ENCODE data around the gene KRTAP10-8. TPM values are rescaled to one million over a fixed set of nuclear protein-coding genes. Genes with fewer than 3 reads are reported as not detected.

The KRTAP10-8 gene
- total and polyA plus RNA-seq, 2 experiments from 2014 or later: not detected

DNA sequence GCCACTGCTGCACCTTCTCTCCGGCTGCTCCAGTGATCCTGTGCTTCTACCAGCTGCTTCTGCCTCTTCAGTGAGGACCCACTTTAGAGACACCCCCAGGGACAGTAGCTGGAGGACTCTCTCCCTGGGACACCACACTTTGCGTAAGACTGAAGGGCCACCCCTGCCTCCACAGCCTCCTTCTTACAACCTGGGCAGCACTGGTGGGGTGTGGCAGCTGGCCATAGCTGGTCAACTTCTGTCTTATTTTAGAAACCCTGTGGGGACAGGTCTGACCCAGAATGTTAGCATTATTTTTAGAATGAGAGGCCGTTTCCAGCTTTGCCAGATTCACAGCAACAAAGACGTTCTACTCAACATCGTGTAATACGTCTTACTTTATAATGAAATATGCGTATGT lies 13.9 kb downstream of the KRTAP10-8 start:
- Mint-ChIP-seq H3K4me1 (no peaks in the 10 kb centered on the region), H3K27ac (no peak overlapping the region), H3K9me3 (peaks cover 37% of the 10 kb centered on the region), H3K27me3 (ENCODE audit: insufficient read depth, low read depth, poor library complexity) (peaks cover 7% of the 10 kb centered on the region), H3K36me3 (ENCODE audit: low read depth) (peaks cover 18% of the 10 kb centered on the region), H3K4me3 (no peak overlapping the region)
- Histone ChIP-seq H3K36me3 (ENCODE audit: insufficient read depth) (no peaks in the 10 kb centered on the region; the same call in 1 of the 2 replicates), H3K9me2 (ENCODE audit: insufficient read depth) (no peaks in the 10 kb centered on the region), H2AFZ (no peak overlapping the region), H3K27me3 (ENCODE audit: insufficient read depth) (no peaks in the 10 kb centered on the region), H3K4me2 (no peak overlapping the region), H3F3A (replicated peaks; ENCODE audit: low read depth) (no peaks in the 10 kb centered on the region), H3K27ac (ENCODE audit: low read depth) (no peak overlapping the region), H3K4me1 (ENCODE audit: insufficient read depth) (no peaks in the 10 kb centered on the region), H4K20me1 (replicated peaks; ENCODE audit: insufficient read depth) (no peaks in the 10 kb centered on the region), H3K79me2 (replicated peaks; ENCODE audit: insufficient read depth) (no peaks in the 10 kb centered on the region), H3K4me3 (no peak overlapping the region)
- no peak for DNase-seq (ENCODE audit: low spot score)
- no peak for TF ChIP-seq EZH2 (IDR thresholded peaks at IDR 0.05; ENCODE audit: low read depth, unreplicated experiment)
- ATAC-seq: no peak

DNA sequence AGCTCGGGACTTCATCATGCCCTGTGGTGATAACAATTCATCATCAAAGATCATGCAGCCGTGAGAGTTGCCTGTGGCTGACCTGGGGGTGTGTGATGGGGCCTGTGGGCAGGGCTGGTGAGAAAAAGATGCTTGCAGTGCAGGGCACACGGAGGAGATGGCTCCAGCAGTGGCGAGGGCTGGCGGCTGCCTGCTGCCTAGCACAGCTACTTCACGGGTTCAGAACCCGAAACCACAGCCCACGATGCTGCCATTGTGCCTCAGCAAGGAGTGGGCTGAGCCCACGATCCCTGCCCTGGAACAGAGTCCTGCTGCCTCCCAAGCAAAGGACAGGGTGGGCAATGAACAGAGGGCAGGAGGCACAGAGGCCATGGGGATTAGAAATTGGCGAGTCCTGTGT lies 14.4 kb downstream of the KRTAP10-8 start:
- DNase-seq (ENCODE audit: low spot score): no peak
- peaks cover 20% of the 10 kb centered on the region for H3K36me3 Mint-ChIP-seq (ENCODE audit: low read depth)
- TF ChIP-seq JUNB (IDR thresholded peaks at IDR 0.05; ENCODE audit: unreplicated experiment) (no peak), CREB1 (CRISPR knock-in tag; IDR thresholded peaks at IDR 0.05; ENCODE audit: low read depth) (no peak), ZNF114 (CRISPR knock-in tag; IDR thresholded peaks at IDR 0.05) (no peak), ZNF331 (CRISPR knock-in tag; IDR thresholded peaks at IDR 0.05; ENCODE audit: low read depth) (no peak), POLR2AphosphoS5 (IDR thresholded peaks at IDR 0.05; ENCODE audit: low read depth) (no peak), EZH2phosphoT487 (IDR thresholded peaks at IDR 0.05; ENCODE audit: unreplicated experiment) (no peak), EZH2 (IDR thresholded peaks at IDR 0.05; ENCODE audit: low read depth, unreplicated experiment) (no peak), STAT1 (IDR thresholded peaks at IDR 0.05; ENCODE audit: unreplicated experiment) (no peak)
- TF ChIP-seq, protein P1, sequence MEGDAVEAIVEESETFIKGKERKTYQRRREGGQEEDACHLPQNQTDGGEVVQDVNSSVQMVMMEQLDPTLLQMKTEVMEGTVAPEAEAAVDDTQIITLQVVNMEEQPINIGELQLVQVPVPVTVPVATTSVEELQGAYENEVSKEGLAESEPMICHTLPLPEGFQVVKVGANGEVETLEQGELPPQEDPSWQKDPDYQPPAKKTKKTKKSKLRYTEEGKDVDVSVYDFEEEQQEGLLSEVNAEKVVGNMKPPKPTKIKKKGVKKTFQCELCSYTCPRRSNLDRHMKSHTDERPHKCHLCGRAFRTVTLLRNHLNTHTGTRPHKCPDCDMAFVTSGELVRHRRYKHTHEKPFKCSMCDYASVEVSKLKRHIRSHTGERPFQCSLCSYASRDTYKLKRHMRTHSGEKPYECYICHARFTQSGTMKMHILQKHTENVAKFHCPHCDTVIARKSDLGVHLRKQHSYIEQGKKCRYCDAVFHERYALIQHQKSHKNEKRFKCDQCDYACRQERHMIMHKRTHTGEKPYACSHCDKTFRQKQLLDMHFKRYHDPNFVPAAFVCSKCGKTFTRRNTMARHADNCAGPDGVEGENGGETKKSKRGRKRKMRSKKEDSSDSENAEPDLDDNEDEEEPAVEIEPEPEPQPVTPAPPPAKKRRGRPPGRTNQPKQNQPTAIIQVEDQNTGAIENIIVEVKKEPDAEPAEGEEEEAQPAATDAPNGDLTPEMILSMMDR (conservative IDR thresholded peaks at IDR 0.05; ENCODE audit: low read depth in 2 of 2): no peak
- TF ChIP-seq, protein P2, sequence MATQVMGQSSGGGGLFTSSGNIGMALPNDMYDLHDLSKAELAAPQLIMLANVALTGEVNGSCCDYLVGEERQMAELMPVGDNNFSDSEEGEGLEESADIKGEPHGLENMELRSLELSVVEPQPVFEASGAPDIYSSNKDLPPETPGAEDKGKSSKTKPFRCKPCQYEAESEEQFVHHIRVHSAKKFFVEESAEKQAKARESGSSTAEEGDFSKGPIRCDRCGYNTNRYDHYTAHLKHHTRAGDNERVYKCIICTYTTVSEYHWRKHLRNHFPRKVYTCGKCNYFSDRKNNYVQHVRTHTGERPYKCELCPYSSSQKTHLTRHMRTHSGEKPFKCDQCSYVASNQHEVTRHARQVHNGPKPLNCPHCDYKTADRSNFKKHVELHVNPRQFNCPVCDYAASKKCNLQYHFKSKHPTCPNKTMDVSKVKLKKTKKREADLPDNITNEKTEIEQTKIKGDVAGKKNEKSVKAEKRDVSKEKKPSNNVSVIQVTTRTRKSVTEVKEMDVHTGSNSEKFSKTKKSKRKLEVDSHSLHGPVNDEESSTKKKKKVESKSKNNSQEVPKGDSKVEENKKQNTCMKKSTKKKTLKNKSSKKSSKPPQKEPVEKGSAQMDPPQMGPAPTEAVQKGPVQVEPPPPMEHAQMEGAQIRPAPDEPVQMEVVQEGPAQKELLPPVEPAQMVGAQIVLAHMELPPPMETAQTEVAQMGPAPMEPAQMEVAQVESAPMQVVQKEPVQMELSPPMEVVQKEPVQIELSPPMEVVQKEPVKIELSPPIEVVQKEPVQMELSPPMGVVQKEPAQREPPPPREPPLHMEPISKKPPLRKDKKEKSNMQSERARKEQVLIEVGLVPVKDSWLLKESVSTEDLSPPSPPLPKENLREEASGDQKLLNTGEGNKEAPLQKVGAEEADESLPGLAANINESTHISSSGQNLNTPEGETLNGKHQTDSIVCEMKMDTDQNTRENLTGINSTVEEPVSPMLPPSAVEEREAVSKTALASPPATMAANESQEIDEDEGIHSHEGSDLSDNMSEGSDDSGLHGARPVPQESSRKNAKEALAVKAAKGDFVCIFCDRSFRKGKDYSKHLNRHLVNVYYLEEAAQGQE (IDR thresholded peaks at IDR 0.05; ENCODE audit: unreplicated experiment): no peak
- TF ChIP-seq, protein P3, sequence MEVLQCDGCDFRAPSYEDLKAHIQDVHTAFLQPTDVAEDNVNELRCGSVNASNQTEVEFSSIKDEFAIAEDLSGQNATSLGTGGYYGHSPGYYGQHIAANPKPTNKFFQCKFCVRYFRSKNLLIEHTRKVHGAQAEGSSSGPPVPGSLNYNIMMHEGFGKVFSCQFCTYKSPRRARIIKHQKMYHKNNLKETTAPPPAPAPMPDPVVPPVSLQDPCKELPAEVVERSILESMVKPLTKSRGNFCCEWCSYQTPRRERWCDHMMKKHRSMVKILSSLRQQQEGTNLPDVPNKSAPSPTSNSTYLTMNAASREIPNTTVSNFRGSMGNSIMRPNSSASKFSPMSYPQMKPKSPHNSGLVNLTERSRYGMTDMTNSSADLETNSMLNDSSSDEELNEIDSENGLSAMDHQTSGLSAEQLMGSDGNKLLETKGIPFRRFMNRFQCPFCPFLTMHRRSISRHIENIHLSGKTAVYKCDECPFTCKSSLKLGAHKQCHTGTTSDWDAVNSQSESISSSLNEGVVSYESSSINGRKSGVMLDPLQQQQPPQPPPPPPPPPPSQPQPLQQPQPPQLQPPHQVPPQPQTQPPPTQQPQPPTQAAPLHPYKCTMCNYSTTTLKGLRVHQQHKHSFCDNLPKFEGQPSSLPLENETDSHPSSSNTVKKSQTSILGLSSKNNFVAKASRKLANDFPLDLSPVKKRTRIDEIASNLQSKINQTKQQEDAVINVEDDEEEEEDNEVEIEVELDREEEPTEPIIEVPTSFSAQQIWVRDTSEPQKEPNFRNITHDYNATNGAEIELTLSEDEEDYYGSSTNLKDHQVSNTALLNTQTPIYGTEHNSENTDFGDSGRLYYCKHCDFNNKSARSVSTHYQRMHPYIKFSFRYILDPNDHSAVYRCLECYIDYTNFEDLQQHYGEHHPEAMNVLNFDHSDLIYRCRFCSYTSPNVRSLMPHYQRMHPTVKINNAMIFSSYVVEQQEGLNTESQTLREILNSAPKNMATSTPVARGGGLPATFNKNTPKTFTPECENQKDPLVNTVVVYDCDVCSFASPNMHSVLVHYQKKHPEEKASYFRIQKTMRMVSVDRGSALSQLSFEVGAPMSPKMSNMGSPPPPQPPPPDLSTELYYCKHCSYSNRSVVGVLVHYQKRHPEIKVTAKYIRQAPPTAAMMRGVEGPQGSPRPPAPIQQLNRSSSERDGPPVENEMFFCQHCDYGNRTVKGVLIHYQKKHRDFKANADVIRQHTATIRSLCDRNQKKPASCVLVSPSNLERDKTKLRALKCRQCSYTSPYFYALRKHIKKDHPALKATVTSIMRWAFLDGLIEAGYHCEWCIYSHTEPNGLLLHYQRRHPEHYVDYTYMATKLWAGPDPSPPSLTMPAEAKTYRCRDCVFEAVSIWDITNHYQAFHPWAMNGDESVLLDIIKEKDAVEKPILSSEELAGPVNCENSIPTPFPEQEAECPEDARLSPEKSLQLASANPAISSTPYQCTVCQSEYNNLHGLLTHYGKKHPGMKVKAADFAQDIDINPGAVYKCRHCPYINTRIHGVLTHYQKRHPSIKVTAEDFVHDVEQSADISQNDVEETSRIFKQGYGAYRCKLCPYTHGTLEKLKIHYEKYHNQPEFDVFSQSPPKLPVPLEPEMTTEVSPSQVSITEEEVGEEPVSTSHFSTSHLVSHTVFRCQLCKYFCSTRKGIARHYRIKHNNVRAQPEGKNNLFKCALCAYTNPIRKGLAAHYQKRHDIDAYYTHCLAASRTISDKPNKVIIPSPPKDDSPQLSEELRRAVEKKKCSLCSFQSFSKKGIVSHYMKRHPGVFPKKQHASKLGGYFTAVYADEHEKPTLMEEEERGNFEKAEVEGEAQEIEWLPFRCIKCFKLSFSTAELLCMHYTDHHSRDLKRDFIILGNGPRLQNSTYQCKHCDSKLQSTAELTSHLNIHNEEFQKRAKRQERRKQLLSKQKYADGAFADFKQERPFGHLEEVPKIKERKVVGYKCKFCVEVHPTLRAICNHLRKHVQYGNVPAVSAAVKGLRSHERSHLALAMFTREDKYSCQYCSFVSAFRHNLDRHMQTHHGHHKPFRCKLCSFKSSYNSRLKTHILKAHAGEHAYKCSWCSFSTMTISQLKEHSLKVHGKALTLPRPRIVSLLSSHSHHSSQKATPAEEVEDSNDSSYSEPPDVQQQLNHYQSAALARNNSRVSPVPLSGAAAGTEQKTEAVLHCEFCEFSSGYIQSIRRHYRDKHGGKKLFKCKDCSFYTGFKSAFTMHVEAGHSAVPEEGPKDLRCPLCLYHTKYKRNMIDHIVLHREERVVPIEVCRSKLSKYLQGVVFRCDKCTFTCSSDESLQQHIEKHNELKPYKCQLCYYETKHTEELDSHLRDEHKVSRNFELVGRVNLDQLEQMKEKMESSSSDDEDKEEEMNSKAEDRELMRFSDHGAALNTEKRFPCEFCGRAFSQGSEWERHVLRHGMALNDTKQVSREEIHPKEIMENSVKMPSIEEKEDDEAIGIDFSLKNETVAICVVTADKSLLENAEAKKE (CRISPR knock-in tag; IDR thresholded peaks at IDR 0.05): no peak

More for the DNA sequence above, 14.4 kb downstream of the KRTAP10-8 start:
- ATAC-seq: no peak
- Histone ChIP-seq H3K4me1 (ENCODE audit: insufficient read depth) (no peaks in the 10 kb centered on the region), H3K36me3 (ENCODE audit: insufficient read depth) (no peaks in the 10 kb centered on the region; the same call in 1 of the 2 replicates), H3F3A (replicated peaks; ENCODE audit: low read depth) (no peaks in the 10 kb centered on the region), H2AFZ (no peak overlapping the region), H3K4me3 (no peak overlapping the region), H3K9me2 (ENCODE audit: insufficient read depth) (no peaks in the 10 kb centered on the region), H3K27ac (ENCODE audit: low read depth) (no peak overlapping the region), H3K79me2 (replicated peaks; ENCODE audit: insufficient read depth) (no peaks in the 10 kb centered on the region), H3K27me3 (ENCODE audit: insufficient read depth) (no peaks in the 10 kb centered on the region), H3K4me2 (no peak overlapping the region), H4K20me1 (replicated peaks; ENCODE audit: insufficient read depth) (no peaks in the 10 kb centered on the region)
- Mint-ChIP-seq H3K27ac (no peak overlapping the region), H3K9me3 (peaks cover 40% of the 10 kb centered on the region), H3K4me1 (no peaks in the 10 kb centered on the region), H3K27me3 (ENCODE audit: insufficient read depth, low read depth, poor library complexity) (peaks cover 7% of the 10 kb centered on the region), H3K4me3 (no peak overlapping the region)
